ENCODE results near the gene CCDC77.

DNA sequence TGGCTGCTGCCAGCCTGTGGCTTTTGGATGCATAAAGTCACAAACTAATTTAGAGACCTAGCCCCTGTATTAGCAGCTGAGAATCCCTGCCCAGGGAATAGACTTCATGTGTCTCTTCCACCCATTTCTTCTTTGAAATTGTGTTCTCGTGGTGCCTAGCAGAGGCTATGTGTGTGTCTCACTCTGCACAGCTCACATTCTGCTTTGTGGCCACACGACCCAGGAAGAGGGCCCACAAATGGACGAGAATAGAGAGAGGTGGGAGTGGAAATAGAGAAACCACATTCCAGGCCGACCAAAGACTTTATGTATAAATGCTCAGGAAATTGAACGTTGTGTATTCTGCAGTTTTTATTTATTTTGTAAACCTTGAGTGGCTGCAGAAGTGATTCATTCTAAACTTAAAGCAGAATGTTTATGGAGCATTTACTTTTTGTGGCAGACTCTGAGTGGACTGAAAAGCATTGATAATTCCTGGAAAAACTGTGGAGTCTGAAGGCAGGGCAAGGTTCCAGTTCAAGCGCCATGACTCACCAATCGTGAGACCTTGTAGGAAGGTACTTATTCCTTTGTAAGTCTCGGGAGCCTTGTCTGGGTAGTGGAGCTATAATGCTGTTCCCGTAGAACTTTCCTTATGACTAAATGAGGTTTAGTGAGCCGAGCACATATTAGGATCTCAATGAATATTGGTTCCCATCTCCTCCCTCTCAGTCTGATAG lies 67.4 kb downstream of the CCDC77 start:
- TF ChIP-seq, protein P1, sequence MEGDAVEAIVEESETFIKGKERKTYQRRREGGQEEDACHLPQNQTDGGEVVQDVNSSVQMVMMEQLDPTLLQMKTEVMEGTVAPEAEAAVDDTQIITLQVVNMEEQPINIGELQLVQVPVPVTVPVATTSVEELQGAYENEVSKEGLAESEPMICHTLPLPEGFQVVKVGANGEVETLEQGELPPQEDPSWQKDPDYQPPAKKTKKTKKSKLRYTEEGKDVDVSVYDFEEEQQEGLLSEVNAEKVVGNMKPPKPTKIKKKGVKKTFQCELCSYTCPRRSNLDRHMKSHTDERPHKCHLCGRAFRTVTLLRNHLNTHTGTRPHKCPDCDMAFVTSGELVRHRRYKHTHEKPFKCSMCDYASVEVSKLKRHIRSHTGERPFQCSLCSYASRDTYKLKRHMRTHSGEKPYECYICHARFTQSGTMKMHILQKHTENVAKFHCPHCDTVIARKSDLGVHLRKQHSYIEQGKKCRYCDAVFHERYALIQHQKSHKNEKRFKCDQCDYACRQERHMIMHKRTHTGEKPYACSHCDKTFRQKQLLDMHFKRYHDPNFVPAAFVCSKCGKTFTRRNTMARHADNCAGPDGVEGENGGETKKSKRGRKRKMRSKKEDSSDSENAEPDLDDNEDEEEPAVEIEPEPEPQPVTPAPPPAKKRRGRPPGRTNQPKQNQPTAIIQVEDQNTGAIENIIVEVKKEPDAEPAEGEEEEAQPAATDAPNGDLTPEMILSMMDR (IDR thresholded peaks at IDR 0.05) = no peak
- TF ChIP-seq POLR2A (IDR thresholded peaks at IDR 0.05) = no peak

Data from thyroid gland (tissue), 4 donors.